ENCODE results near the gene TGFB3.

DNA sequence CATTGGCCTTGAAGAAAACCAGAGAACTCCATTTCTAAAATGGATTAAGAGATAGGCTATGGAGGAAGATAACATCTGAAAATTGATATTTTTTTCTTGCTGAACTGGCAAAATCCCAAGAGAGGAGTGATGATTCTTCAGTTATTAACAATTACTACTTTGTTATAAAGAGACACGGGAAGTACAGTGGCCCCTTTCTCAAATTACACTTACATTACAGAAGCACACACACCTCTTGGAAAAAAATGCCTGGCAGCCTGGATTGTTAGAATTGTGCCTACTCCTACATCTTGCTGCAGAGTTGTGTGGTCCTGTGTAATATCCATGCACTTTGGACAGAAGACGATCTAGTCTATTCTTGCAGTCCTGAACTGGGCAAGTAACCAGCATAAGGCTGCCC is 71.7 kb downstream of the TGFB3 start:
- TF ChIP-seq POLR2AphosphoS5 (IDR thresholded peaks at IDR 0.05; ENCODE audit: low read depth, low read length) (no peak), TAF1 (IDR thresholded peaks at IDR 0.05; ENCODE audit: borderline replicate concordance, insufficient read depth, low read length) (no peak), FOXP2 (optimal IDR thresholded peaks at IDR 0.05; ENCODE audit: borderline replicate concordance, extremely low read depth, extremely low read length, insufficient read depth) (no peak), SIN3A (IDR thresholded peaks at IDR 0.05; ENCODE audit: borderline replicate concordance, insufficient read depth, low read length) (no peak)
- TF ChIP-seq, protein P1, sequence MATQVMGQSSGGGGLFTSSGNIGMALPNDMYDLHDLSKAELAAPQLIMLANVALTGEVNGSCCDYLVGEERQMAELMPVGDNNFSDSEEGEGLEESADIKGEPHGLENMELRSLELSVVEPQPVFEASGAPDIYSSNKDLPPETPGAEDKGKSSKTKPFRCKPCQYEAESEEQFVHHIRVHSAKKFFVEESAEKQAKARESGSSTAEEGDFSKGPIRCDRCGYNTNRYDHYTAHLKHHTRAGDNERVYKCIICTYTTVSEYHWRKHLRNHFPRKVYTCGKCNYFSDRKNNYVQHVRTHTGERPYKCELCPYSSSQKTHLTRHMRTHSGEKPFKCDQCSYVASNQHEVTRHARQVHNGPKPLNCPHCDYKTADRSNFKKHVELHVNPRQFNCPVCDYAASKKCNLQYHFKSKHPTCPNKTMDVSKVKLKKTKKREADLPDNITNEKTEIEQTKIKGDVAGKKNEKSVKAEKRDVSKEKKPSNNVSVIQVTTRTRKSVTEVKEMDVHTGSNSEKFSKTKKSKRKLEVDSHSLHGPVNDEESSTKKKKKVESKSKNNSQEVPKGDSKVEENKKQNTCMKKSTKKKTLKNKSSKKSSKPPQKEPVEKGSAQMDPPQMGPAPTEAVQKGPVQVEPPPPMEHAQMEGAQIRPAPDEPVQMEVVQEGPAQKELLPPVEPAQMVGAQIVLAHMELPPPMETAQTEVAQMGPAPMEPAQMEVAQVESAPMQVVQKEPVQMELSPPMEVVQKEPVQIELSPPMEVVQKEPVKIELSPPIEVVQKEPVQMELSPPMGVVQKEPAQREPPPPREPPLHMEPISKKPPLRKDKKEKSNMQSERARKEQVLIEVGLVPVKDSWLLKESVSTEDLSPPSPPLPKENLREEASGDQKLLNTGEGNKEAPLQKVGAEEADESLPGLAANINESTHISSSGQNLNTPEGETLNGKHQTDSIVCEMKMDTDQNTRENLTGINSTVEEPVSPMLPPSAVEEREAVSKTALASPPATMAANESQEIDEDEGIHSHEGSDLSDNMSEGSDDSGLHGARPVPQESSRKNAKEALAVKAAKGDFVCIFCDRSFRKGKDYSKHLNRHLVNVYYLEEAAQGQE (IDR thresholded peaks at IDR 0.05; ENCODE audit: insufficient read depth in 1 of 2, low read depth in 2 of 2, low read length in 2 of 2), result no peak

Measured in PFSK-1 (cell line).